ENCODE data around the gene PKN3. TPM values are rescaled to one million over a fixed set of nuclear protein-coding genes. Genes with fewer than 3 reads are reported as not detected.
A peak's percentile ranks its signal among the peaks of the same experiment; 100 is the strongest.

The PKN3 gene
- total and polyA plus RNA-seq, 4 donors: 0.61 to 4.2 (median 1.5) TPM

GRCh38 chr9:128675382-128675781, 26.9 kb upstream of the PKN3 start (continued):
- TF ChIP-seq NR2F2 (IDR thresholded peaks at IDR 0.05): no peak
- no peak for TF ChIP-seq TAF1 (conservative IDR thresholded peaks at IDR 0.05)
- TF ChIP-seq FOXA2 (IDR thresholded peaks at IDR 0.05): no peak
- no peak for TF ChIP-seq EGR1 (IDR thresholded peaks at IDR 0.05; ENCODE audit: low read depth in 2 of 2)
- no peak for TF ChIP-seq FOXA1 (IDR thresholded peaks at IDR 0.05)

GRCh38 chr9:128677794-128678193, 24.5 kb upstream of the PKN3 start:
- Histone ChIP-seq H3K4me1 (ENCODE audit: control insufficient read depth in 4 of 4, insufficient read depth in 4 of 4, low read length in 3 of 4) (peaks cover 0 to 5% (median 0%) of the 10 kb centered on the region in 4 donors), H3K27ac (ENCODE audit: low read depth in 1 of 2, low read length in 2 of 2) (peak overlapping the region; percentile 72 to 78), H3K9me3 (ENCODE audit: control insufficient read depth in 4 of 4, low read length in 3 of 4) (no peaks in the 10 kb centered on the region), H3K9ac (ENCODE audit: low read depth in 1 of 2, low read length in 2 of 2) (peak overlapping the region in 1 of 2 donors; percentile 4), H3K36me3 (ENCODE audit: control insufficient read depth in 4 of 4, insufficient read depth in 3 of 4, low read depth in 1 of 4, low read length in 3 of 4) (no peaks in the 10 kb centered on the region), H3K27me3 (ENCODE audit: control insufficient read depth in 4 of 4, insufficient read depth in 4 of 4, low read length in 3 of 4) (no peaks in the 10 kb centered on the region), H3K4me3 (ENCODE audit: low read depth in 1 of 3, low read length in 3 of 3) (peak overlapping the region; percentile 28 to 83 (median 33))
- WGBS: 40% methylated on average over 10 of the region's 10 CpGs
- TF ChIP-seq EGR1 (IDR thresholded peaks at IDR 0.05; ENCODE audit: low read depth in 2 of 2) (no peak), FOXA2 (IDR thresholded peaks at IDR 0.05) (no peak), RXRA (IDR thresholded peaks at IDR 0.05) (peak in 1 of 2 donors; percentile 59), GABPA (IDR thresholded peaks at IDR 0.05 in 1 of 2, conservative IDR thresholded peaks at IDR 0.05 in 1 of 2) (no peak), YY1 (IDR thresholded peaks at IDR 0.05) (peak; percentile 68), RAD21 (IDR thresholded peaks at IDR 0.05) (peak in 1 of 2 donors; percentile 23), HNF4A (conservative IDR thresholded peaks at IDR 0.05) (peak; percentile 81 to 83), FOXA1 (IDR thresholded peaks at IDR 0.05) (no peak), SP1 (IDR thresholded peaks at IDR 0.05) (peak; percentile 81), TAF1 (conservative IDR thresholded peaks at IDR 0.05) (peak; percentile 35), JUND (IDR thresholded peaks at IDR 0.05) (peak; percentile 43), HNF4G (IDR thresholded peaks at IDR 0.05) (peak; percentile 52), NR2F2 (IDR thresholded peaks at IDR 0.05) (no peak), ATF3 (IDR thresholded peaks at IDR 0.05) (peak; percentile 26)
- TF ChIP-seq, protein P1, sequence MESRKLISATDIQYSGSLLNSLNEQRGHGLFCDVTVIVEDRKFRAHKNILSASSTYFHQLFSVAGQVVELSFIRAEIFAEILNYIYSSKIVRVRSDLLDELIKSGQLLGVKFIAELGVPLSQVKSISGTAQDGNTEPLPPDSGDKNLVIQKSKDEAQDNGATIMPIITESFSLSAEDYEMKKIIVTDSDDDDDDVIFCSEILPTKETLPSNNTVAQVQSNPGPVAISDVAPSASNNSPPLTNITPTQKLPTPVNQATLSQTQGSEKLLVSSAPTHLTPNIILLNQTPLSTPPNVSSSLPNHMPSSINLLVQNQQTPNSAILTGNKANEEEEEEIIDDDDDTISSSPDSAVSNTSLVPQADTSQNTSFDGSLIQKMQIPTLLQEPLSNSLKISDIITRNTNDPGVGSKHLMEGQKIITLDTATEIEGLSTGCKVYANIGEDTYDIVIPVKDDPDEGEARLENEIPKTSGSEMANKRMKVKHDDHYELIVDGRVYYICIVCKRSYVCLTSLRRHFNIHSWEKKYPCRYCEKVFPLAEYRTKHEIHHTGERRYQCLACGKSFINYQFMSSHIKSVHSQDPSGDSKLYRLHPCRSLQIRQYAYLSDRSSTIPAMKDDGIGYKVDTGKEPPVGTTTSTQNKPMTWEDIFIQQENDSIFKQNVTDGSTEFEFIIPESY (IDR thresholded peaks at IDR 0.05): no peak
- TF ChIP-seq, protein P2, sequence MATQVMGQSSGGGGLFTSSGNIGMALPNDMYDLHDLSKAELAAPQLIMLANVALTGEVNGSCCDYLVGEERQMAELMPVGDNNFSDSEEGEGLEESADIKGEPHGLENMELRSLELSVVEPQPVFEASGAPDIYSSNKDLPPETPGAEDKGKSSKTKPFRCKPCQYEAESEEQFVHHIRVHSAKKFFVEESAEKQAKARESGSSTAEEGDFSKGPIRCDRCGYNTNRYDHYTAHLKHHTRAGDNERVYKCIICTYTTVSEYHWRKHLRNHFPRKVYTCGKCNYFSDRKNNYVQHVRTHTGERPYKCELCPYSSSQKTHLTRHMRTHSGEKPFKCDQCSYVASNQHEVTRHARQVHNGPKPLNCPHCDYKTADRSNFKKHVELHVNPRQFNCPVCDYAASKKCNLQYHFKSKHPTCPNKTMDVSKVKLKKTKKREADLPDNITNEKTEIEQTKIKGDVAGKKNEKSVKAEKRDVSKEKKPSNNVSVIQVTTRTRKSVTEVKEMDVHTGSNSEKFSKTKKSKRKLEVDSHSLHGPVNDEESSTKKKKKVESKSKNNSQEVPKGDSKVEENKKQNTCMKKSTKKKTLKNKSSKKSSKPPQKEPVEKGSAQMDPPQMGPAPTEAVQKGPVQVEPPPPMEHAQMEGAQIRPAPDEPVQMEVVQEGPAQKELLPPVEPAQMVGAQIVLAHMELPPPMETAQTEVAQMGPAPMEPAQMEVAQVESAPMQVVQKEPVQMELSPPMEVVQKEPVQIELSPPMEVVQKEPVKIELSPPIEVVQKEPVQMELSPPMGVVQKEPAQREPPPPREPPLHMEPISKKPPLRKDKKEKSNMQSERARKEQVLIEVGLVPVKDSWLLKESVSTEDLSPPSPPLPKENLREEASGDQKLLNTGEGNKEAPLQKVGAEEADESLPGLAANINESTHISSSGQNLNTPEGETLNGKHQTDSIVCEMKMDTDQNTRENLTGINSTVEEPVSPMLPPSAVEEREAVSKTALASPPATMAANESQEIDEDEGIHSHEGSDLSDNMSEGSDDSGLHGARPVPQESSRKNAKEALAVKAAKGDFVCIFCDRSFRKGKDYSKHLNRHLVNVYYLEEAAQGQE (IDR thresholded peaks at IDR 0.05): peak; percentile 37
- TF ChIP-seq, protein P3, sequence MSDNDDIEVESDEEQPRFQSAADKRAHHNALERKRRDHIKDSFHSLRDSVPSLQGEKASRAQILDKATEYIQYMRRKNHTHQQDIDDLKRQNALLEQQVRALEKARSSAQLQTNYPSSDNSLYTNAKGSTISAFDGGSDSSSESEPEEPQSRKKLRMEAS (IDR thresholded peaks at IDR 0.05): peak; percentile 61
- TF ChIP-seq, protein P4, sequence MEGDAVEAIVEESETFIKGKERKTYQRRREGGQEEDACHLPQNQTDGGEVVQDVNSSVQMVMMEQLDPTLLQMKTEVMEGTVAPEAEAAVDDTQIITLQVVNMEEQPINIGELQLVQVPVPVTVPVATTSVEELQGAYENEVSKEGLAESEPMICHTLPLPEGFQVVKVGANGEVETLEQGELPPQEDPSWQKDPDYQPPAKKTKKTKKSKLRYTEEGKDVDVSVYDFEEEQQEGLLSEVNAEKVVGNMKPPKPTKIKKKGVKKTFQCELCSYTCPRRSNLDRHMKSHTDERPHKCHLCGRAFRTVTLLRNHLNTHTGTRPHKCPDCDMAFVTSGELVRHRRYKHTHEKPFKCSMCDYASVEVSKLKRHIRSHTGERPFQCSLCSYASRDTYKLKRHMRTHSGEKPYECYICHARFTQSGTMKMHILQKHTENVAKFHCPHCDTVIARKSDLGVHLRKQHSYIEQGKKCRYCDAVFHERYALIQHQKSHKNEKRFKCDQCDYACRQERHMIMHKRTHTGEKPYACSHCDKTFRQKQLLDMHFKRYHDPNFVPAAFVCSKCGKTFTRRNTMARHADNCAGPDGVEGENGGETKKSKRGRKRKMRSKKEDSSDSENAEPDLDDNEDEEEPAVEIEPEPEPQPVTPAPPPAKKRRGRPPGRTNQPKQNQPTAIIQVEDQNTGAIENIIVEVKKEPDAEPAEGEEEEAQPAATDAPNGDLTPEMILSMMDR (IDR thresholded peaks at IDR 0.05; ENCODE audit: low read depth, low read length, missing input control): no peak
- DNase-seq (ENCODE audit: low spot score): no peak

Data from liver (tissue), 9 donors.